ENCODE data around the gene PCDHA1.

PCDHA1 gene

DNA sequence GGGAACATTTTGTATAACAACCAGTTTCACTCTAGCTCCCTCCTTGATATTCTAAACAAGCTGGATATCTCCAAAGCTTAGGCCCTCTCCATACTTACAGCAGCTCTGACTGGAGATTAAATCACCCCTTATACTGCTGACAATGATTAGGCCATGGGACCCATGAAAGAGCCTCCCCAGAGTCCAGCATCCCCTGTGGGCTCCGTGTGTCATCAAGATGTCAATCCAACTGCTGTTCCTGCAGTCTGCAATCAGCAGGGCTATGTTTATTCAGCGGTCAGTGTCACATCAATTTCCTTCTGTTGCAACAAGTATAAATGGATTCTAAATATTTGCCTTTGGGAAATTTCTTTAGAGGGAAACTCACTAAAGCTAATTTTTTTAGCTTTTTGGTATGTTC, 206.9 kb downstream of the PCDHA1 start:
- no peak for DNase-seq

DNA sequence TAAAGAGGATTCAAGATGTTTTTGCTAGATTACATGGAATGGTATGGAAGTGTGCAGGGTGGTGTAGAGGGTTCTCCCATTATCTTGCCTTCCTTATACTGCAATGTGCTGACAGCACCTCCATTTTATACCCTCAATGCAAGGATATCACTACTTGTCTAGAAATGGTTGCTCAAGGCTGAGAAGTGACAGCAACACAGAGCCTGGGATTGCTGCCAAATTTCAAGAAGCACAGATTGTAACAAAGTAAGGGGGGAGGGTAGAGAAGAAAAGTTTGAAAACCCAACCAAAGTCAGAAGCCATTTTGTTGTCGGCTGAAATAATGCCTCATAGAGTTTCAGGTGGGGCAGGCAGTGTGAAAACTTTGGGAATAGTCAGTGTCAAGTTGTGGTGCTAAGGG, 210.1 kb downstream of the PCDHA1 start:
- DNase-seq: no peak

DNA sequence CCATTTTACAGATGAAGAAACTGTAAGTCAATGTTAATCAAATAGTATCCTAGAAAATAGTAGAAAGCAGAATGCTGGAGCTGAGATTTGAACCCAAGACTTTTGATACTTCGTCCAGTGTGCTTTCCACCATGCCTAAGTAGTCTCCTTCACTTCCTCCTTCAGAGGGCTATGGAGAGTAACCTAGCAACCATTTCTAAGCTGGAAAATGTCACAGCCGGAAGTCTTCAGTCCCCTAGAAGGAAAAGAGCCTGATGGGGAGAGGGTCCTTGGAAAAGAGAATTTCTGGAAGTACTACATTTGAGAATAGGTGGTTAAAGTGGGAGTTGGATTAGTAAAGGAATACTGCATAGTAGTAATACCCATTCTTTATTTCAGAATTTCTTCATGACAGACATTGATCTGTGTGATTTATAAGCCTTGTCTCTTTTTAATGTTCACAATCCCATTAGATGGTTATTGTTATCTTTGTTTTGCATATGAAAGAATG, 213.0 kb downstream of the PCDHA1 start:
- DNase-seq: no peak

DNA sequence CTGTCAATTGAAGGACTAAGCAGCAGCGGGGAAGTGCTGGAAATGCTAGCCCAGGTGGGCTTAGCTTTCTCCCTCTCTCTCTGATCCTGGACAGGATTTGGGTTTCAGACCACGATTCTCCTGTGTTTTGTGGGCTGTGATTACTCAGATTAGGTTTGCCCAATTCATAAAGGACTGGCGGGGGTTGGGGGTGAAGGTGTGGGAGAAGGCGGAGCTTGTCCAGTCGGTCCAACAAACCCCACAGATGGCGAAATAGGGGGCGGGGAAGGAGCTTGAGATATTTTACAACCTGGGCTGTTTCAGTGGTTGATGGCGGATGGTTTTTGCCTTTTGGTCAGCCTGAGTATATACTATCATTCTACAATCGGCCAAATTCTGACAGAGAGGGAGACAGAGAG, 215.5 kb downstream of the PCDHA1 start:
- DNase-seq: no peak

DNA sequence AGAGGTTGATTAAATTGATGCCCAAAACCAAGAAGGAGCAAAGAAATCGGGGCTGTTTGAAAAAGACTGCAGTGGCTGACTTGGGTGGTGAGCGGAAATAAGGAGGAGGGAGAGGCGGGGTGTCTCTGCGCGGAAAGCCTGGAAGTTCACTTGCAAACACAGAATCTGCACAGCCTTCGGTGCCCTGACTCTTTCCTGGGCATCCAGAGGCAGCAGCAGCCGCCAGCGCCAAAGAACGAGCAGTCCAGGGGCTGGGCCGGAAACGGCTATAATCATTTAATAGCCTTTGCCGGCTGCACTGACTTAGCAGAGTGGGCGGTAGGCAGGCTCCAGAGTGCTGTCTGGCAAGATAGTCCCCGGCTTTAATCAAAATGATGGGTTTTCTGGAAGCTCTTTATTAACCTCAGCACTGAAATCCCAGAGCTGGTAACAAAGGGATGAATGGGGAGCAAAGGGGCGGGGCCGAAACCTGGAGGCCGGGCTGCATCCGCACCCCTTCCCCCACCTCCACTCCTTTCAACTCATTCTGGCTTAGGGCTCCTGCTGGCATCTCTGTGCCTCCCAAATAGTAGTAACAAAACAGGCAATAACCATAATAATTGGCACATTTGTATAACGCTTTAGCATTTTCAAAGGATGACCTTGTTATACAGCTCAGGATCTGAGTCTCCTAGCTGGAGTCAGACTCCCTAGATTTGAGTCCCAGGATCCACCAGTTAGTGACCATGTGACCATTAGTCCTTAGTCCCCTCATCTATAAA, 216.1 kb downstream of the PCDHA1 start:
- peak; percentile 18 for DNase-seq

DNA sequence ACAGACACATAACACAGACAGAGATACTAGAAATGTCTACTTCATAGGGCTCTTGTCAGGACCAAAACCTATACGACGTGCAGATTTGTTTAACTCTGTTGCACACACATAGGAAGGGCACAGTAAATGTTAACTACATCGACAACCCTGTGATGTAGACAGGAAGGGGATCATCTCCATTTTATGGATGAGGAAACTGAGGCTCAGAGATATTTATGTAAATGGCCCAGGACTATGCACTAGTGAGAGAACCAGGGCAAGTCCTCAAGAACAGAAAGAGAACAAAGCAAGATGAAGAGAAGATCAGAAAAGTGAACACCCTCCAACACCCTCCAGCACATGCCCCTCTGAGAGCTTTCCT, 216.6 kb downstream of the PCDHA1 start:
- DNase-seq: no peak

DNA sequence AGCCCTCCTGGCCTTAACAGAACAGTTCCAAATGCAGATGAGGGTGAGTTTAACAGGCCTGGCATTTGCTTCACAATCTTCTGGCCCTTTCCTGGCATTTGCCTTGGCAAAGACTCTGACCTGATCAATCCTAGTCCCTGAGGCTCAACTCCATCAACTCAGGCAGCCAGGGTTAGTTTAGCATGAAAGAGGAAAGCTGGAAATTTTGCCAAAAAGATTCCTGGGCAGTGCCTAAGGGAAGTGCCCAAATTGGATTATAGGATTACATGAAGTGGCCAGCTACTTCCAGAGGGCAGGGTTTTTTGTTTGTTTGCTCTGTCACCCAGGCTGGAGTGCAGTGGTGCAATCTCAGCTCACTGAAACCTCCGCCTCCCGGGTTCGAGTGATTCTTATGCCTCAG, 217.1 kb downstream of the PCDHA1 start:
- no peak for DNase-seq

DNA sequence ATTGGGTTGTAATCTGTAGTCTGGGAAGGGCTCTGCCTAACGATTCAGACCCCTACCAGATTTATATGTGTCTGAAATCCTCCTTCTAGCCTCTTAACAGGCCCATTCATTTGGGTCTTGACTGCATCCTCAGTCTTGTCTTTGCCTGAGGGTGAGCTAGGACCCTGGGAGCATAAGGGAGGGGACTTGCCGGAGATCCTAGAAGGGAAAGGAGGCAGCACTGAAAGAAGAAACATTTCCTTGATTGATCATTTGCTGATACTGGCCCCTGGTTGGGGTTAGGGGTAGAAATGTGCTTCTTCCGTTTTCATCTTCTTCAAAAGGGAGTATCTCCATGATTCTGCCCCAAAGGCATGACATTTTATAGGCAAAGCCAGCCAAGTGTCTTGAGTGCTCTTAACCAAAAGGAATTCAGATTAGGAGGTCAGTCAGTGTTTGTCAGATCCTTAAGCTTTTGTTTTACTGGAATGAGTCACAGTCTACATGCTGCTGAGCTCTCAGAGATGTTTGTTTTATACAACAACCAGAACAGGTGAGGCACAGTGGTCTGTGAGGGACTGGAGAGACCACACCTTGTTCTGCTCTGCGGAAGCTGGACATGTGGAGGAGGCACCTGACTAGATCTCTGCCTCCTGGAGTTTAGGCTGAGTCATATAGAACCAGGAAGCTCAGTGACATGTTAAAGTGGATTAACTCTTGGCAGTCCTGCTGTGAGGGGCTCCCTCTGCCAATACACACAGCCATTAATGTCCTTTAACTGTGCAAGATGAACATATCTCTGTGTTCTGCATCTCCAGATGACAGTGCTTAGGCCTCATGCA, 218.1 kb downstream of the PCDHA1 start:
- DNase-seq: peak; percentile 74

DNA sequence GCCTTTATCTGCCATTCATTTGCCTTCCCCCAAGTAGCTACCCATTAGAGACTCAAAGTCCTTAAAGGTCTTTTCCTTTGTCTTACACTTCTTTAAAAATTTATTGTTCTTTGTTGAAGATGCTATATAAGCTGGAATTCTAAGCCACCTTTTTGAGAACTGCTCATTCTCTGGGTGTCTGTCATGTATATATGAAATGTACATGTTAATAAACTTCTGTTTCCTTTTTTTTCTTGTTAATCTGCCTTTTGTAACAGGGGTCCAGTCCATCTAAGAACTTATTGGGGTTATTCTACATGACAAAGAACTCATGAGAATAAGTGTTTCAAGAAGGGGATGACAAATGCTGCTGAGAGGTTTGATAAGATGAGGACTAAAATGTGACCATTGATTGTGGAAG, 221.9 kb downstream of the PCDHA1 start:
- DNase-seq: no peak

DNA sequence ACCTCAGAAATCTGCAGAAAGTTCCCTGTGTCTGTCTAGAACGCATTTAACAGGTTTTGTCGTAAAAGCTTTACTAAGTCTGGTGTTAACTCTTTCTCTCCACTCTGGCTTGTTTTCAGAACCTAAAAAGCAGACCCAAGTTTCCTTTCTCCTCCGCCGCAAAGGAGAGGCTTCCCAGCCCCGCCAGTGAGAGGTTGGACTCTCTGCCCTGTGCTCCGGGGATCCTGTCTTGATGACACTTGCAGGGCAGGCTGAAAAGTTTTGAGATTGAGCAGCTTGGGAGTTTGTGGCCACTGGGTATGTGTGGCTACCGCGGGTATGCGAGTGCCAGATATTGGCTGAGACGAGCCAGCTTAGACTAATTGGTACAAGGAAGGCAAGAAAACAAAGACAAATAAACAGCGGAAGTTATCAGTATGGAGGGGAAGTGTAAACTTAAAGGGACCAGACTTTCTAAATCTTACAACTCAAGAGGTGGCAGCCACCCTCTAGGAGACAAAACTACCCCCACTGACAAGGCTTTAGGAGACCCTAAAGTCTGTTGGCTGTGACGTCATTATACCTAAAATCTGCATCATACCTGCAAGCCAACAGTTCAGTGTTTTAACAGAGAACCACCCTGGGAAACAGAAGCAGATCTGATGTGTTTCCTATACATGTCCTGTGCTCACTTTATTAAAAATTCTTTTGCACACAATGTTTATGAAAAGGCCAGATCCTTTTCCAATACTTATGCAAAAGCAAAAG, 224.3 kb downstream of the PCDHA1 start:
- no peak for DNase-seq

DNA sequence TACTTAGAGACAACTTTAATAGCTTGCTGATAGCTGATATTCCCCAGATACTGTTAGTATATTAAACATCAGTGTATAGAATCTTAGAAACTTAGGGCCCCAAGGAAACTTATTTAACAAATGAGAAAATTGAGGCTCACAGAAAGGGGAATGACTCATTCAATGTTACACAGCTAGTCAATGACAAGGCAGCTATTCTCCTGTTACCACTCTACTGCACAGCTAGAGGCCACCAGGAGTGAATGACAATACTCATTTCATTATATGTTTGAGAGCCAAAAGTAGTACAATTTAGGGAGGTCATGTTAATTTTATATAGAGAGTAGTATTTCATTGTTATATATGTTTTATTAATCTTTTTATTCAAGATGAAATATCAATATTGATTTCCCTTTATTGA, 232.0 kb downstream of the PCDHA1 start:
- DNase-seq: no peak

DNA sequence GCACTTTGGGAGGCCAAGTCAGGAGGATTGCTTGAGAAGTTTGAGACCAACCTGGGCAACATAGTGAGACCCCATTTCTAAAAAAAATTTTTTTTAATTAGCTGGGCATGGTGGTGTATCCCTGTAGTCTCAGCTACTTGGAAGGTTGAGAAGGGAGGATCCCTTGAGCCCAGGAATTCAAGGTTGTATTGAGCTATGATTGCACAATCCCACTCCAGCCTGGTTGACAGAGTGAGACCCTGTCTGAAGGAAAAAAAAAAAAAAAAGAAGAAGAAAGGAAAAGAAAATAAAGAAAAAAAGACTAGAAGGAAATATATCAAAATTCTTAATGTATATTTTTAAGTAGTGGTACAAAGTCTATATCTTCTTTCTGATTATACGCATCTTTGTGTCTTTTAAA, 236.4 kb downstream of the PCDHA1 start:
- no peak for DNase-seq

DNA sequence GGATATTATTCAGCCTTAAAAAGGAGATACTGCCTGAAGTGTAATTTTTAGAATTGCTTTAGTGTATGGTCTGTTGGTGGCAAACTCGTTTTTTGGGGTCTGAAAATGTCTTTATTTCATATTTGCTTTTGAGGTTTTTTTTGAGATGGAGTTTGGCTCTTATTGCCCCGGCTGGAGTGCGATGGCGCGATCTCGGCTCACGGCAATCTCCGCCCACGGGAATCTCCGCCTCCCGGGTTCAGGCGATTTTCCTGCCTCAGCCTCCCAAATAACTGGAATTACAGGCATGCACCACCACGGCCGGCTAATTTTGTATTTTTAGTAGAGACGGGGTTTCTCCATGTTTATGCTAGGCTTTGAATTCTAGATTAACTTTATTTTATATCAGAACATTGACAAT, 245.1 kb downstream of the PCDHA1 start:
- DNase-seq: no peak

DNA sequence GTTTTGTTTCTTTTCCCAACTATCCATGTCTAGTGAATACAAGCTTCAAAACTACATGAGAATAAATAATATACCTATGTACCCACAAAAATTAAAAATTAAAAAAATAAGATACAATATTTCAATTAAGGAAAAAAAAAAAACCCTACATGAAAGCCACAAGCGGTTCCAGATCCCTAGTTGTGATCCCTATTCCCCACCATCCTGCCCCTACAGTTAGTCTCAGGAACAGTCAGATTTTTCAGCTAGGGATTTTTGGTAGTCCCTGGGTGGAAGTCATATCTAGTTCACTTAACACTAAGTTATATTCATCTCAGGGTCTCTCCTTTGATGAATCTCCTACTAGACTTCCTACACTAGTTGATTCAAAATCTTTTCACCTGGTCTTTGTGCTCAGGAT, 246.7 kb downstream of the PCDHA1 start:
- no peak for DNase-seq

DNA sequence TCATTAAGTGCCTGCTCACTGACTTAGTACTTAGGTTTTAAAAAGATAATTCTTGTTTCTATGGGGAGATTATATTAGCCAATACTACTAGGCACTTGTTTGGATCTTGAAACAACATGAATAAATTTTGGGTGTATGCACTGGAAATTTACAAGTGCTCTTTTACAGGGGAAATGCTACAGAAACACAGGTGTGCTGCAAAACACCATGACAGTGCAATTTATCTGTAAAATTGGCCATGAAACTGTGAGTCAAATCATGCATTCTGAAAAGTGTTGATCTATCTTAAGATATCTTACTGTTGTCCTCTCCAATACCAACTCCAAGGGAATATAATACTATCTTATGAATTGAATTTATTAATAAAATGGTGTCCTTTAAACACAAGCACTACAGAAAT, 253.1 kb downstream of the PCDHA1 start:
- peak; percentile 82 for DNase-seq

DNA sequence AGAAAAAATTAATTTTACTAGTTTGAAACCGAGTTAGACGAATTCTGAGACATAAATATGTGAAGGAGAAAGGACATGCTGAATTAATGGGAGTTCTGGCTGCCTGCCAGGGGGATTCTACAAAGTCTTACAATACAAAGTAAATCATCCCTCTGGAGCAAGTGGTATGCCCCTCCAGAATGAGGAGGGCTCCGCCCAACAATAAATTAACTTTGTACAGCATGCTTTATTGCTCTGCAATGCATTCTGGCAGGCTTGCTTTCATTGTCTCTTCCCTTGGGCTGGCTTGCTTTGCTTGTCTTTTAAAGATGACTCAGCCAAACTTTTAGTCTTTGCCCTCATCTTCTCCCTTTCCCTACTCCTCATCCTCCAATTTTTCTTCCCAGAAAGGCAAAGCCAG, 253.6 kb downstream of the PCDHA1 start:
- DNase-seq: peak; percentile 78

DNA sequence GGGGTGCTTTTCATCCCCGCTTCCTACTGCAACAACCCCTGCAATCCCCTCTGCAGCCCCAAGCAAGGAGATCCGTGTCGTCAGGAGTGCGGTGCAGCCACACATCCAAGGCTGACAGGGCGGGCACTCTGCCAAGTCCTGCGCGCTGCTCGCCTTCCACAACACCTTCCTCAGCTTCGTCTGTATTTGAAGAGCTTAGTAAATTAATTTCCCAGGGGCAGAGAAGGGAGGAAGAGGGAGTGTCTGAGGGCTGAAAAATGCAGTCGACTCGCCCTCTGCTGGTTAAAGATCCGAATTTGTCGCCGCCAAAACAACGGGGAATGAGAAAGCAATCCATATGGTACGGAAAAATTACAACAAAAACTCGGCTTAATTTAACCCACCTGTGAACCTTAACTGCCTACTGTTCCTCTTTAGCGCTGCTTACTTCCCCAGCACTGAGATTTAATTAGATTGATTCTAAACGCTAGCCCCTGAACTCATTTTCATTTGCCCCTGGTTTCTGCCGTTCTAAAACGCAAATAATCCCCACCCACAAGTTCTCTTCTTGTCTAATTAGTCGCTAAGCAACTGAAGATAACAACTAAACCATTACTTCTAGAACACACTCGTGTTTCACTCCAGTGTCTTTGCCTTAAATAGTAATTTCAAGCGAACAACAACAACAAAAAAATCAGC, 254.3 kb downstream of the PCDHA1 start:
- DNase-seq: peak; percentile 81

DNA sequence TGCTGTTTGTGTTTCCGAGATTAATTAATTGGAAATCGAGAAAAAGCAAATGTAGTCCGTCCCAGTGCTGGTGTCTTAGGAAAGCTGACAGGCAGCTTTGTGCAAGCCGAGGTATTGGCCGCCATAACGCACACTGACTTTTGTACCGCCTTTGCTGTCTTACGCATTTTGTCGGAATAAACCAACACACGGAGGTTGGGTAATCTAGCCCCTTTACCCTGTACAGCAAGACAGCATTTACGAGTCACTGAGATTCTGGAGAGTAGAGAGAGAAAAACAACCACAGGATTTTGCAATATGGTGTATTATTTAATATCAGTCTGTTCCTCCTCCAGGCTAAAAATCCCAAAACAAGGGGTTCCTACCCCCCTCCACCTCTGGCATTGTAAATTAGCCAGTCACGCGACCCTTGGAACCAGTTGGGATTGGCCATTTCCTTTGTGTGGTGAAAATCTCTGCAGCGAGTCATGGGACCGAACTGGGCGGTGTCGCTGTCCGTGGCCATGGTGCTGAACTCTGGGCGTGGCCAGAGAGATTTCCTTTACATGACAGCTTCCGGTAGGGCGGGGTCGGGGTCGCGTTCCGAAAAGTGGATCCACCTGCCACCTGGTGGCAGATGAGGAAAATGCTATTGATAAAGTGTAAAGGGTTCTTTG, 255.0 kb downstream of the PCDHA1 start:
- peak; percentile 94 for DNase-seq

DNA sequence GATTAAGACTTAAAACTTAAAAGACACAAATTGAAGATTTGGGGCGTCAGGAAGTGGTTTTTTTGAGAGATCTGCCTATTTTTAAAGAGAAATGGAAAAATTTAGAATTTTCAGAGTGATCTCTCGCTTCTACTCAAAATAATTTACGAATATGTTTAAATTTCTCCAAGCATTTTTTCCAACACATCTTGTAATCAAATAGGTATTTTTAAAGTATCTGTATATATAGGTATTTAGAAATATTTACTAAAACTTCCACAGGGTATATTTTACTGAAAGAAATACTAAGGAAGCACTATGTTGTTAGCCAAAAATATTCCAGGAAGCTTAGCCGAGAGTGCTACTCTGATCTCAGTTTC, 255.5 kb downstream of the PCDHA1 start:
- no peak for DNase-seq

DNA sequence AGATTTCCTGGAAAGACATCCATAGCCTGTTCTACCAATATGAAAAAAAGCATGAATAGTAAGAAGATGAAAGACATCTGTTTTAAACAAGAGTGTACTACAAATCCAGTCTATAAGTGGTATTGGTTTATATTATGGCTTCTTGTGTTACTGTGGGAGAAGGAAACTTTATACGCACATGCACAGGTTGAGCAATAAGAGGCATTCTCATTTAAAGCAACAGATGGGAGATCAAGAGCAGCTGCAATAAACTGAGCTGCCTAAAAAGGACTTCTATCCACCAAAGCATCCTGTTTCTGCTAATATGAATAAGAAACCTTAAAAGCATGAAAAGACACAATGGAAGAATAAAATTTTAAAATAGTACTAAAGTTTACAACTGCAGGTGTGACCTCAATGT, 256.6 kb downstream of the PCDHA1 start:
- no peak for DNase-seq

DNA sequence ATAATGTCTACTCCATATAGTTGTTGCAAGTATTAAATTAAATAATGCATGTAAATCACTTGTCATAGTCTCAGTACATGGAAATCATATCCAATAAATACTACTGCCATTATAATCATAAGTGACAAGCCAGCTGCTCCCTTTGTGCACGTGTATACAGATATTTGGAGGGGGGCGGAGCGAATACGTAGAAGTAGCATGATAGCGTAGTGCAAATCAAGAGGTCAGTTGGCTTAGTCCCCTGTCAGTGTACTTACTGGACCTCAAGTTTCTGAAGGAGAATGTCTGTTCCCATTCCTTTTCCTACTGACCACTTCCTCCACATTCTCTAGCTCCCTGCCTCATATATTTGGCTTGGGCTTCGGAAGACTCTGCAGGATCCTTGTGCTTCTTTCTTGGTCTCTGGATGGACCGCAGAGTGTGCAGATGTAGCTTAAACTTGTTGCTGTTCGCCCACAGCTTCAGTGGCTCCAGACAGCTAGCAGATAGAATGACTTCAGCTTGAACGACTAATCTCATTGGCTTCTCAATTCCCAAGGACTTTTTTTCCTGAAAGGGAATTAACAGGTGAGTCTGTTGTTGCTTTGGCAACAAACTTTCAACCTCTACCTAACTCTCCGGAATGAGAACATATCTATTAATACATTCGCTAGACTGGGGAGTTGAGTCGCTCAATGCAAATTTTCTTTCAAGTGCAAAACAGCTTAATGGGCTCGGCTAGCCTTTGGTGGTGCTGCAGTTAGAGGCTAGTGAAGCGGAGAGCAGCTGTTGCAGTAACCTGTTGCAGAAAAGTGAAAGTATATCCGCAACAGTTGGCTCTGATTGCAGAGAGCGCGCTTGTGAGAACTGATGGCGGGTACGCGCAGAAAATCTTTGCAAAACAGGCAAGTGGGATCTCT, 264.9 kb downstream of the PCDHA1 start, which contains the start of gene PCDHB1:
Gene PCDHB1, plus strand, starts transcription at position 753 of the 899 bp plus-strand sequence. Its CDS starts 97 bp downstream, at position 850.
- DNase-seq: no peak

Measured in DMS79 (cell line).